Lower leg skin (tissue), 4 donors: ENCODE data around the gene ZDHHC8. TPM values are rescaled to one million over a fixed set of nuclear protein-coding genes. Genes with fewer than 3 reads are reported as not detected.
A peak's percentile ranks its signal among the peaks of the same experiment; 100 is the strongest.

Experiments used
- DNase-seq, 2 donors: peaks; one replicate each; pipeline ENCODE4 v3.0.0-alpha.2; 2019; ENCODE audit warnings: low spot score in 2 of 2
- H3K4me3 ChIP-seq: fragments of 200-600 bp; sonication (generic); 2 replicates; pipeline ENCODE4 v1.5.1; 2017; ENCODE audit warnings: mild to moderate bottlenecking, low read depth; ENCODE audit not compliant: poor library complexity, severe bottlenecking
- CTCF ChIP-seq, 3 donors: fragments of 450-650 bp; IDR thresholded peaks; one replicate each; pipeline ENCODE4 v1.5.1; 2016; ENCODE audit warnings: antibody characterized with exemption in 3 of 3, mild to moderate bottlenecking in 3 of 3, moderate library complexity in 2 of 3
- POLR2A ChIP-seq, 2 donors: fragments of 450-650 bp; IDR thresholded peaks; one replicate each; pipeline ENCODE4 v1.6.1; 2016 to 2017; ENCODE audit warnings: antibody characterized with exemption in 2 of 2, mild to moderate bottlenecking in 1 of 2, moderate library complexity in 1 of 2
- WGBS, 2 donors: methylation state at CpG; one replicate each; pipeline ENCODE4 v1.1.5; 2018; 5-methylcytosine and 5-hydroxymethylcytosine counted together
- intact Hi-C: fragments of 100-400 bp; cut with DNase I; formaldehyde crosslinking; loops from one replicate; pipeline ENCODE4 v1.15.0; 2023; ENCODE audit warnings: low total_unique reads
- total RNA-seq, 4 donors: library from RNA; depleted of rRNA; stranded (reverse); fragments of >200 nt; gene quantifications; one replicate each; pipeline ENCODE4 v1.1.0, GENCODE V29; 2016

Gene ZDHHC8, protein sequence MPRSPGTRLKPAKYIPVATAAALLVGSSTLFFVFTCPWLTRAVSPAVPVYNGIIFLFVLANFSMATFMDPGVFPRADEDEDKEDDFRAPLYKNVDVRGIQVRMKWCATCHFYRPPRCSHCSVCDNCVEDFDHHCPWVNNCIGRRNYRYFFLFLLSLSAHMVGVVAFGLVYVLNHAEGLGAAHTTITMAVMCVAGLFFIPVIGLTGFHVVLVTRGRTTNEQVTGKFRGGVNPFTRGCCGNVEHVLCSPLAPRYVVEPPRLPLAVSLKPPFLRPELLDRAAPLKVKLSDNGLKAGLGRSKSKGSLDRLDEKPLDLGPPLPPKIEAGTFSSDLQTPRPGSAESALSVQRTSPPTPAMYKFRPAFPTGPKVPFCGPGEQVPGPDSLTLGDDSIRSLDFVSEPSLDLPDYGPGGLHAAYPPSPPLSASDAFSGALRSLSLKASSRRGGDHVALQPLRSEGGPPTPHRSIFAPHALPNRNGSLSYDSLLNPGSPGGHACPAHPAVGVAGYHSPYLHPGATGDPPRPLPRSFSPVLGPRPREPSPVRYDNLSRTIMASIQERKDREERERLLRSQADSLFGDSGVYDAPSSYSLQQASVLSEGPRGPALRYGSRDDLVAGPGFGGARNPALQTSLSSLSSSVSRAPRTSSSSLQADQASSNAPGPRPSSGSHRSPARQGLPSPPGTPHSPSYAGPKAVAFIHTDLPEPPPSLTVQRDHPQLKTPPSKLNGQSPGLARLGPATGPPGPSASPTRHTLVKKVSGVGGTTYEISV
- 10 to 100 TPM; 17.8 to 30.0 (median 26.1) TPM for total RNA-seq

DNA sequence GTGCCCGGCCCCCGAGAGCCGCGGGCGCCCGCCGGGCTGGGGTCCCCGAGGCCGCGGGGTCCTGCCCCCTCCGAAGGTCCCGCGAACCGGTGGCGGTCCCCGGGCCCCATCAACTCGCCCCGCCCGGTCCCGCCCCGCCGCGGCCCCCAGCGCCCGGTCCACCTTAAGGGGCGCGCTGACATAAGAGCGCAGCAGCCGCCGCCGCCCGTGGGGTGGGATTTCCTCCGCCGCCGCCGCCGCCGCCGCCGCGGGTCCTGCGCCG lies at the start of gene ZDHHC8:
Gene ZDHHC8 (plus strand): TSS at position 208 of the 262 bp plus-strand sequence. CDS start 144 bp downstream, outside the sequence.
- H3K4me3 ChIP-seq = peak within 1 kb of the TSS; percentile 92
- WGBS, 2 donors = 0 to 3% methylated on average over 12 to 15 of the region's 43 CpGs
- intact Hi-C loops = no loop called here
- TF ChIP-seq POLR2A (IDR thresholded peaks at IDR 0.05) (no peak), CTCF (IDR thresholded peaks at IDR 0.05) (no peak)
- no peak for DNase-seq

- H3K4me3 ChIP-seq = no peak overlapping the region
- intact Hi-C loops = no loop called here
- no peak for DNase-seq
- TF ChIP-seq POLR2A (IDR thresholded peaks at IDR 0.05) = no peak
- WGBS, 2 donors = 82 to 85% methylated on average over 10 of the region's 10 CpGs
Measured at GRCh38 chr22:20083157-20083890, 48.3 kb upstream of the ZDHHC8 start.

GRCh38 chr22:20083891-20084546 lies 47.6 kb upstream of the ZDHHC8 start:
- no peak for DNase-seq
- intact Hi-C loops = no loop called here
- TF ChIP-seq POLR2A (IDR thresholded peaks at IDR 0.05) (no peak), CTCF (IDR thresholded peaks at IDR 0.05) (no peak)
- H3K4me3 ChIP-seq = no peak overlapping the region
- 62 to 68% methylated on average over 10 of the region's 10 CpGs for WGBS, 2 donors

GRCh38 chr22:20084547-20085413 lies 46.8 kb upstream of the ZDHHC8 start:
- DNase-seq = no peak
- WGBS, 2 donors = 75 to 78% methylated on average over 23 of the region's 23 CpGs
- H3K4me3 ChIP-seq = no peak overlapping the region
- TF ChIP-seq POLR2A (IDR thresholded peaks at IDR 0.05) (no peak), CTCF (IDR thresholded peaks at IDR 0.05) (no peak)
- intact Hi-C loops = no loop called here

GRCh38 chr22:20085651-20086050 lies 46.0 kb upstream of the ZDHHC8 start:
- intact Hi-C loops = no loop called here
- 93 to 95% methylated on average over 20 of the region's 20 CpGs for WGBS, 2 donors
- no peak overlapping the region for H3K4me3 ChIP-seq
- TF ChIP-seq CTCF (IDR thresholded peaks at IDR 0.05) = no peak
- no peak for TF ChIP-seq POLR2A (IDR thresholded peaks at IDR 0.05)
- DNase-seq = no peak
